ENCODE results near the gene EMILIN2.

Gene EMILIN2

GRCh38 chr18:2883076-2883735 lies 36.4 kb downstream of the EMILIN2 start:
- no peak for TF ChIP-seq GATA2 (IDR thresholded peaks at IDR 0.05; ENCODE audit: low read depth, low read length)
- TF ChIP-seq GATA3 (IDR thresholded peaks at IDR 0.05; ENCODE audit: low read depth, low read length): no peak

- no peak for TF ChIP-seq GATA3 (IDR thresholded peaks at IDR 0.05; ENCODE audit: low read depth, low read length)
- TF ChIP-seq GATA2 (IDR thresholded peaks at IDR 0.05; ENCODE audit: low read depth, low read length): no peak
Measured at GRCh38 chr18:2884706-2885285, 38.0 kb downstream of the EMILIN2 start.

GRCh38 chr18:2887470-2887869 lies 40.7 kb downstream of the EMILIN2 start:
- no peak for TF ChIP-seq GATA2 (IDR thresholded peaks at IDR 0.05; ENCODE audit: low read depth, low read length)
- no peak for TF ChIP-seq GATA3 (IDR thresholded peaks at IDR 0.05; ENCODE audit: low read depth, low read length)

- TF ChIP-seq GATA3 (IDR thresholded peaks at IDR 0.05; ENCODE audit: low read depth, low read length) (no peak), GATA2 (IDR thresholded peaks at IDR 0.05; ENCODE audit: low read depth, low read length) (no peak)
Measured at GRCh38 chr18:2889761-2890192, 43.0 kb downstream of the EMILIN2 start.

- TF ChIP-seq GATA3 (IDR thresholded peaks at IDR 0.05; ENCODE audit: low read depth, low read length) (no peak), GATA2 (IDR thresholded peaks at IDR 0.05; ENCODE audit: low read depth, low read length) (no peak)
Measured at GRCh38 chr18:2890606-2891005, 43.8 kb downstream of the EMILIN2 start.

GRCh38 chr18:2891526-2892431 lies 45.0 kb downstream of the EMILIN2 start:
- TF ChIP-seq GATA2 (IDR thresholded peaks at IDR 0.05; ENCODE audit: low read depth, low read length) (no peak), GATA3 (IDR thresholded peaks at IDR 0.05; ENCODE audit: low read depth, low read length) (no peak)

GRCh38 chr18:2893056-2893455 lies 46.2 kb downstream of the EMILIN2 start:
- no peak for TF ChIP-seq GATA3 (IDR thresholded peaks at IDR 0.05; ENCODE audit: low read depth, low read length)
- no peak for TF ChIP-seq GATA2 (IDR thresholded peaks at IDR 0.05; ENCODE audit: low read depth, low read length)

GRCh38 chr18:2893676-2894075 lies 46.9 kb downstream of the EMILIN2 start:
- TF ChIP-seq GATA3 (IDR thresholded peaks at IDR 0.05; ENCODE audit: low read depth, low read length) (no peak), GATA2 (IDR thresholded peaks at IDR 0.05; ENCODE audit: low read depth, low read length) (no peak)

- TF ChIP-seq GATA3 (IDR thresholded peaks at IDR 0.05; ENCODE audit: low read depth, low read length): no peak
- TF ChIP-seq GATA2 (IDR thresholded peaks at IDR 0.05; ENCODE audit: low read depth, low read length): no peak
Measured at GRCh38 chr18:2894131-2894840, 47.5 kb downstream of the EMILIN2 start.

GRCh38 chr18:2894841-2895370 lies 48.1 kb downstream of the EMILIN2 start:
- TF ChIP-seq GATA2 (IDR thresholded peaks at IDR 0.05; ENCODE audit: low read depth, low read length) (no peak), GATA3 (IDR thresholded peaks at IDR 0.05; ENCODE audit: low read depth, low read length) (no peak)

GRCh38 chr18:2895391-2895790 lies 48.6 kb downstream of the EMILIN2 start:
- TF ChIP-seq GATA3 (IDR thresholded peaks at IDR 0.05; ENCODE audit: low read depth, low read length) (no peak), GATA2 (IDR thresholded peaks at IDR 0.05; ENCODE audit: low read depth, low read length) (no peak)

GRCh38 chr18:2896990-2897389 lies 50.2 kb downstream of the EMILIN2 start:
- TF ChIP-seq GATA2 (IDR thresholded peaks at IDR 0.05; ENCODE audit: low read depth, low read length): no peak
- TF ChIP-seq GATA3 (IDR thresholded peaks at IDR 0.05; ENCODE audit: low read depth, low read length): no peak

GRCh38 chr18:2897448-2898185 lies 50.8 kb downstream of the EMILIN2 start:
- TF ChIP-seq GATA3 (IDR thresholded peaks at IDR 0.05; ENCODE audit: low read depth, low read length) (no peak), GATA2 (IDR thresholded peaks at IDR 0.05; ENCODE audit: low read depth, low read length) (no peak)
